ENCODE measurements around the gene NR2F1.
A peak's percentile ranks its signal among the peaks of the same experiment; 100 is the strongest.

NR2F1 gene

GRCh38 chr5:93602241-93603077 lies 19.4 kb downstream of the NR2F1 start:
- FAIRE-seq: no peak

GRCh38 chr5:93603078-93603792 lies 20.2 kb downstream of the NR2F1 start:
- DNase-seq (ENCODE audit: extremely low spot score, insufficient read length, low read depth) (no peak), FAIRE-seq (no peak)

More at GRCh38 chr5:93602241-93603077, 19.4 kb downstream of the NR2F1 start:
- DNase-seq (ENCODE audit: extremely low spot score, insufficient read length, low read depth): no peak

GRCh38 chr5:93603793-93604643 lies 21.0 kb downstream of the NR2F1 start:
- no peak for FAIRE-seq
- no peak for DNase-seq (ENCODE audit: extremely low spot score, insufficient read length, low read depth)

- FAIRE-seq (no peak), DNase-seq (ENCODE audit: extremely low spot score, insufficient read length, low read depth) (no peak)
Measured at GRCh38 chr5:93604644-93605515, 21.9 kb downstream of the NR2F1 start.

GRCh38 chr5:93606382-93606752 lies 23.3 kb downstream of the NR2F1 start:
- no peak for FAIRE-seq
- DNase-seq (ENCODE audit: extremely low spot score, insufficient read length, low read depth): no peak

GRCh38 chr5:93607367-93608258 lies 24.6 kb downstream of the NR2F1 start:
- FAIRE-seq: peak; percentile 86

GRCh38 chr5:93608855-93609254 lies 25.8 kb downstream of the NR2F1 start:
- no peak for DNase-seq (ENCODE audit: extremely low spot score, insufficient read length, low read depth)
- no peak for FAIRE-seq

More at GRCh38 chr5:93607367-93608258, 24.6 kb downstream of the NR2F1 start:
- no peak for DNase-seq (ENCODE audit: extremely low spot score, insufficient read length, low read depth)

- FAIRE-seq (no peak), DNase-seq (ENCODE audit: extremely low spot score, insufficient read length, low read depth) (no peak)
Measured at GRCh38 chr5:93609762-93610161, 26.7 kb downstream of the NR2F1 start.

- no peak for DNase-seq (ENCODE audit: extremely low spot score, insufficient read length, low read depth)
- FAIRE-seq: no peak
Measured at GRCh38 chr5:93610581-93611272, 27.7 kb downstream of the NR2F1 start.

- FAIRE-seq (no peak), DNase-seq (ENCODE audit: extremely low spot score, insufficient read length, low read depth) (no peak)
Measured at GRCh38 chr5:93611273-93611975, 28.4 kb downstream of the NR2F1 start.

GRCh38 chr5:93611976-93612854 lies 29.2 kb downstream of the NR2F1 start:
- FAIRE-seq (no peak), DNase-seq (ENCODE audit: extremely low spot score, insufficient read length, low read depth) (no peak)

GRCh38 chr5:93612855-93613243 lies 29.8 kb downstream of the NR2F1 start:
- FAIRE-seq (no peak), DNase-seq (ENCODE audit: extremely low spot score, insufficient read length, low read depth) (no peak)

- DNase-seq (ENCODE audit: extremely low spot score, insufficient read length, low read depth): no peak
- no peak for FAIRE-seq
Measured at GRCh38 chr5:93616538-93617174, 33.6 kb downstream of the NR2F1 start.

- peak; percentile 48 for DNase-seq (ENCODE audit: extremely low spot score, insufficient read length, low read depth)
- peak; percentile 84 for FAIRE-seq
Measured at GRCh38 chr5:93620487-93621326, 37.7 kb downstream of the NR2F1 start.

GRCh38 chr5:93621327-93621798 lies 38.3 kb downstream of the NR2F1 start:
- FAIRE-seq (no peak), DNase-seq (ENCODE audit: extremely low spot score, insufficient read length, low read depth) (no peak)

Measured in GM18507 (cell line).